GM12878 (cell line): ENCODE results near the gene COMMD1. TPM values are rescaled to one million over a fixed set of nuclear protein-coding genes. Genes with fewer than 3 reads are reported as not detected.

Experiments used
- ATAC-seq: fragments of 200-7000 bp; cut with Tn5 transposase; 3 replicates; pipeline ENCODE4 v1.9.1; 2020; ENCODE audit warnings: mild to moderate bottlenecking, moderate library complexity
- BruUV-seq: library from RNA; stranded (reverse); fragments of 400-500 nt; replicated peaks from 2 replicates; lab custom pipeline; 2021; lab: Mats Ljungman, UMichigan
- CTCF ChIA-PET: fragments of 300-600 bp; sonication (Branson Sonifier 250); formaldehyde crosslinking; extraction: SDS; loops from one replicate; lab custom pipeline; 2021; ENCODE audit warnings: inconsistent platforms; lab: Yijun Ruan, JAX
- POLR2A ChIA-PET: fragments of 350-600 bp; formaldehyde crosslinking; extraction: SDS; loops from one replicate; lab custom pipeline; 2021; ENCODE audit warnings: inconsistent platforms; lab: Charles Lee
- RAD21 ChIA-PET: fragments of 300-600 bp; sonication (Branson Sonifier 250); formaldehyde crosslinking; loops from one replicate; lab custom pipeline; 2023; ENCODE audit warnings: antibody characterized with exemption; ENCODE audit not compliant: unreplicated experiment; lab: Charles Lee
- SMC1A ChIA-PET: fragments of 300-600 bp; sonication (Branson Sonifier 250); formaldehyde crosslinking; loops from one replicate; lab custom pipeline; 2023; ENCODE audit not compliant: unreplicated experiment, uncharacterized antibody; lab: Charles Lee
- DNase-seq: peaks from one replicate; pipeline ENCODE4 v3.0.0-alpha.2; 2011; ENCODE audit warnings: low read depth, low spot score
- FAIRE-seq: peaks from 3 replicates; lab custom pipeline; 2011; peaks lifted over from hg19 to GRCh38; lab: Jason Lieb, UNC
- H2AFZ ChIP-seq: 2 replicates; pipeline ENCODE4 v1.6.0; 2011; ENCODE audit warnings: low read depth, low read length, control low read depth; ENCODE audit not compliant: control insufficient read depth
- H3K27ac ChIP-seq: 2 replicates; pipeline ENCODE4 v1.5.1; 2011; ENCODE audit warnings: control low read depth; ENCODE audit not compliant: control insufficient read depth, insufficient read depth
- H3K27me3 ChIP-seq, 2 experiments: replicated peaks in 1 of 2; 2 replicates each; pipeline versions ENCODE4 v1.6.0 to v1.6.1; 2011; ENCODE audit warnings: low read length in 1 of 2; ENCODE audit not compliant: control insufficient read depth in 2 of 2, insufficient read depth in 2 of 2
- H3K36me3 ChIP-seq, 2 experiments: 2 replicates each; pipeline ENCODE4 v1.5.1; 2011; ENCODE audit warnings: low read length in 1 of 2; ENCODE audit not compliant: control insufficient read depth in 2 of 2, insufficient read depth in 2 of 2
- H3K4me1 ChIP-seq: 2 replicates; pipeline ENCODE4 v1.6.1; 2011; ENCODE audit warnings: mild to moderate bottlenecking, low read length, moderate library complexity, mixed read lengths; ENCODE audit not compliant: control insufficient read depth, insufficient read depth
- H3K4me2 ChIP-seq: 2 replicates; pipeline ENCODE4 v1.6.0; 2011; ENCODE audit warnings: control low read depth; ENCODE audit not compliant: control insufficient read depth, insufficient read depth
- H3K4me3 ChIP-seq: fragments of 200-600 bp; sonication (generic); 2 replicates; pipeline ENCODE4 v1.5.1; 2016
- H3K79me2 ChIP-seq: 2 replicates; pipeline ENCODE4 v1.6.0; 2011; ENCODE audit warnings: low read length; ENCODE audit not compliant: control insufficient read depth, insufficient read depth
- H3K9ac ChIP-seq: 2 replicates; pipeline ENCODE4 v1.8.0; 2011; ENCODE audit warnings: low read length, control low read depth, mixed read lengths; ENCODE audit not compliant: control insufficient read depth, insufficient read depth
- H3K9me3 ChIP-seq: replicated peaks from 3 replicates; pipeline ENCODE4 v1.5.1; 2011; ENCODE audit warnings: mild to moderate bottlenecking, low read length; ENCODE audit not compliant: control insufficient read depth, insufficient read depth
- H4K20me1 ChIP-seq: 2 replicates; pipeline ENCODE4 v1.6.0; 2011; ENCODE audit not compliant: control insufficient read depth, insufficient read depth
- ASH2L ChIP-seq: fragments of 300-600, 200-600 bp; sonication (generic); IDR thresholded peaks from 2 replicates; pipeline ENCODE4 v1.6.1; 2017; ENCODE audit warnings: low read depth, mild to moderate bottlenecking, borderline replicate concordance
- BMI1 ChIP-seq: fragments of 450-650 bp; IDR thresholded peaks from 2 replicates; pipeline ENCODE4 v1.6.1; 2016; ENCODE audit warnings: mild to moderate bottlenecking, moderate library complexity, borderline replicate concordance
- CBX3 ChIP-seq: fragments of 200-600 bp; sonication (generic); IDR thresholded peaks from 2 replicates; pipeline ENCODE4 v1.6.1; 2016; ENCODE audit warnings: low read depth, borderline replicate concordance
- CHD4 ChIP-seq: fragments of 200-600 bp; sonication (generic); IDR thresholded peaks from 2 replicates; pipeline ENCODE4 v1.6.1; 2016; ENCODE audit warnings: mild to moderate bottlenecking
- E2F8 ChIP-seq: fragments of 450-650 bp; IDR thresholded peaks from 2 replicates; pipeline ENCODE4 v1.6.1; 2018; ENCODE audit warnings: mild to moderate bottlenecking, low read depth, moderate library complexity; ENCODE audit not compliant: partially characterized antibody
- EED ChIP-seq: sonication (generic); IDR thresholded peaks from 2 replicates; pipeline ENCODE4 v1.6.1; 2016; ENCODE audit warnings: antibody characterized with exemption, low read depth
- FOXM1 ChIP-seq: IDR thresholded peaks from 2 replicates; pipeline ENCODE4 v1.6.1; 2012; ENCODE audit warnings: low read depth, mild to moderate bottlenecking, inconsistent platforms, low read length, moderate library complexity
- KLF5 ChIP-seq: fragments of 450-650 bp; IDR thresholded peaks from 2 replicates; pipeline ENCODE4 v1.6.1; 2014; ENCODE audit warnings: mild to moderate bottlenecking; ENCODE audit not compliant: partially characterized antibody
- LARP7 ChIP-seq: fragments of 450-650 bp; IDR thresholded peaks from 2 replicates; pipeline ENCODE4 v1.6.1; 2017; ENCODE audit warnings: mild to moderate bottlenecking
- MEF2A ChIP-seq: IDR thresholded peaks from 2 replicates; pipeline ENCODE4 v1.6.1; 2011; ENCODE audit warnings: low read depth, mild to moderate bottlenecking, low read length, moderate library complexity; ENCODE audit not compliant: insufficient read depth
- MYB ChIP-seq: fragments of 150-350 bp; IDR thresholded peaks from 2 replicates; pipeline ENCODE4 v1.6.1; 2014; ENCODE audit warnings: mild to moderate bottlenecking, low read depth, low read length, borderline replicate concordance
- NFYA ChIP-seq: IDR thresholded peaks from 2 replicates; pipeline ENCODE4 v1.6.1; 2011; ENCODE audit warnings: low read depth, mild to moderate bottlenecking, low read length, improper control_type of control experiment, borderline replicate concordance
- RAD51 ChIP-seq: fragments of 450-650 bp; IDR thresholded peaks from 2 replicates; pipeline ENCODE4 v1.6.1; 2016; ENCODE audit warnings: moderate library complexity, mild to moderate bottlenecking, inconsistent platforms
- SMAD1 ChIP-seq: fragments of 450-650 bp; IDR thresholded peaks from 2 replicates; pipeline ENCODE4 v1.6.1; 2018; ENCODE audit warnings: mild to moderate bottlenecking, low read depth; ENCODE audit not compliant: partially characterized antibody
- SREBF1 ChIP-seq: IDR thresholded peaks from 2 replicates; pipeline ENCODE4 v1.6.1; 2012; ENCODE audit warnings: mild to moderate bottlenecking, low read length
- TCF12 ChIP-seq: IDR thresholded peaks from 2 replicates; pipeline ENCODE4 v1.6.1; 2011; ENCODE audit warnings: low read depth, mild to moderate bottlenecking, low read length
- ZBTB4 ChIP-seq: fragments of 450-650 bp; formaldehyde crosslinking; IDR thresholded peaks from 2 replicates; pipeline ENCODE4 v1.4.0; 2022; ENCODE audit warnings: mild to moderate bottlenecking, moderate library complexity
- ZNF207 ChIP-seq: fragments of 450-650 bp; IDR thresholded peaks from 2 replicates; pipeline ENCODE4 v1.6.1; 2014; ENCODE audit warnings: antibody characterized with exemption, mild to moderate bottlenecking, borderline replicate concordance
- ZNF384 ChIP-seq: IDR thresholded peaks from 2 replicates; pipeline ENCODE4 v1.6.1; 2012; ENCODE audit warnings: low read depth, mild to moderate bottlenecking, low read length, improper control_type of control experiment, borderline replicate concordance
- WGBS: methylation state at CpG from one replicate; pipeline ENCODE4 v1.1.6; 2016; ENCODE audit warnings: low lambda C conversion rate; ENCODE audit not compliant: insufficient replicate concordance, insufficient coverage; ENCODE audit errors: missing lambda C conversion rate; 5-methylcytosine and 5-hydroxymethylcytosine counted together
- in situ Hi-C: fragments of 300-500 bp; cut with MboI; formaldehyde crosslinking; loops from 9 replicates; pipeline ENCODE4 v1.14.3; 2018; ENCODE audit warnings: mixed read lengths
- intact Hi-C: fragments of 100-400 bp; cut with micrococcal nuclease; formaldehyde crosslinking; loops from one replicate; pipeline ENCODE4 v1.14.2; 2022; ENCODE audit not compliant: unreplicated experiment
- polyA plus RNA-seq, 11 experiments: library from polyadenylated mRNA; depleted of rRNA in 4 of 11; unstranded in 6 of 11; stranded (reverse) in 5 of 11; fragments of >200 nt; fragmentation: Nextera tagmentation in 4 of 11; fragmentation: Illumina TruSeq in 1 of 11; extraction: Ambion mirVana in 4 of 11; extraction: Trizol in 1 of 11; gene quantifications; 1 replicate in 1 of 11; 2 replicates in 10 of 11; pipeline versions ENCODE4 v1.2.1 to v1.2.3, GENCODE V29; 2011 to 2016; ENCODE audit warnings: inconsistent platforms in 2 of 11, missing spikeins in 2 of 11, low read depth in 1 of 11
- total RNA-seq, 4 experiments: library from RNA; depleted of rRNA in 3 of 4; stranded (reverse); fragments of >200 nt in 3 of 4; fragmentation: Illumina TruSeq in 1 of 4; extraction: Trizol in 1 of 4; gene quantifications; 2 replicates each; pipeline versions ENCODE4 v1.2.1 to v1.2.3, GENCODE V29; 2013 to 2021

The COMMD1 gene
- total and polyA plus RNA-seq, 10 of the 15 experiments (the other 5 are each of a cell fraction or from before 2014, with no cell fraction given), result 39.7 to 210 (median 53.7) TPM

GRCh38 chr2:61920548-61920947, 15.1 kb downstream of the COMMD1 start:
- ChIA-PET POLR2A (no interaction called here), CTCF (interaction anchor here (1.4 to 5.8 kb wide), 2 partner anchors 58 to 491 kb away, joined by 4 to 71 read pairs; no protein-coding TSS in a partner anchor), RAD21 (interaction anchor here (1.5 to 2.2 kb wide), 2 partner anchors 229 to 492 kb away, joined by 3 to 7 read pairs; no protein-coding TSS in a partner anchor), SMC1A (interaction anchor here (0.7 to 2.6 kb wide), 6 partner anchors 8 to 497 kb away, joined by 3 to 7 read pairs (median 4); no protein-coding TSS in a partner anchor)
- DNase-seq (no peak), ATAC-seq (no peak), FAIRE-seq (no peak)
- in situ Hi-C loops, result no loop called here
- H4K20me1 ChIP-seq, result no peaks in the 10 kb centered on the region
- H3K36me3 ChIP-seq, result no peaks in the 10 kb centered on the region; a peak in 1 of 4 replicates
- no peak overlapping the region for H3K4me3 ChIP-seq
- intact Hi-C loops, result no loop called here
- no peak overlapping the region for H2AFZ ChIP-seq
- no peak overlapping the region for H3K27ac ChIP-seq
- no TSS peak for BruUV-seq
- H3K4me2 ChIP-seq, result no peak overlapping the region
- H3K9ac ChIP-seq, result no peak overlapping the region
- no peaks in the 10 kb centered on the region for H3K4me1 ChIP-seq
- no peaks in the 10 kb centered on the region for H3K27me3 ChIP-seq
- 100% methylated on average over 1 of the region's 1 CpG for WGBS
- no peaks in the 10 kb centered on the region for H3K9me3 ChIP-seq
- peaks cover 2% of the 10 kb centered on the region for H3K79me2 ChIP-seq
- TF ChIP-seq TCF12, result no peak
- no peak for TF ChIP-seq SREBF1
- no peak for TF ChIP-seq LARP7
- no peak for TF ChIP-seq BMI1
- no peak for TF ChIP-seq CHD4
- TF ChIP-seq MEF2A, result no peak
- no peak for TF ChIP-seq E2F8
- no peak for TF ChIP-seq NFYA
- no peak for TF ChIP-seq FOXM1
- no peak for TF ChIP-seq CBX3
- TF ChIP-seq ASH2L, result no peak
- no peak for TF ChIP-seq RAD51
- no peak for TF ChIP-seq SMAD1
- TF ChIP-seq KLF5, result no peak
- no peak for TF ChIP-seq ZNF207
- TF ChIP-seq EED, result no peak
- no peak for TF ChIP-seq ZNF384
- no peak for TF ChIP-seq MYB
- TF ChIP-seq ZBTB4, result no peak
